ENCODE measurements around the gene MIS18BP1. TPM values are rescaled to one million over a fixed set of nuclear protein-coding genes. Genes with fewer than 3 reads are reported as not detected.

The MIS18BP1 gene
- total and polyA plus RNA-seq, 2 of the 4 experiments (the other 2 are of a cell fraction), result 10.6 to 18.6 TPM

DNA sequence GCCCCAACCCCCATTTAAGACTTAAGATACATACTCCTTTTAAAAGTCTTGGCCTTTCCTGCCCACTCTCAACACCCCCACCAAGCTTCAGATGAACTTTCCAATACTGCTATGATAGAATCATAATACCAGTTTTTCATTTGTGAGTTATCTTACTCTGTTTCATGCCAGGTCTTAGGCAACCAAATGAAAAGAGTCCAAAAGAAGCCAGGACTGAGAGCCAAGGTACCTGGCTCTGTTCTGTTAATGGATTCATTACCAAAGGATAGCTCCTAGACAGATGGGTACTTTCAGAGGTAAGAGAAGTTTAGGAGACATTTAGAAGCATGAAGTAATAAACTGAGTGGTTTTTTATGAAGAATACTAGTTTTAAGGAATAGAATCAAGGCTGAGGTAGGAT is 83.1 kb downstream of the MIS18BP1 start:
- Histone ChIP-seq H3K4ac (ENCODE audit: low read depth, low read length) (no peak overlapping the region), H4K5ac (ENCODE audit: low read depth, low read length) (no peak overlapping the region), H3K79me1 (ENCODE audit: low read depth in 1 of 2, low read length in 2 of 2) (no peaks in the 10 kb centered on the region), H3K27me3 (ENCODE audit: control insufficient read depth, insufficient read depth, low read length) (no peaks in the 10 kb centered on the region), H2AFZ (replicated peaks; ENCODE audit: low read length, poor library complexity) (no peak overlapping the region), H4K91ac (ENCODE audit: insufficient read depth, low read depth, low read length) (no peak overlapping the region), H4K8ac (ENCODE audit: low read depth in 2 of 2, low read length in 2 of 2) (no peak overlapping the region), H3K56ac (ENCODE audit: extremely low read depth, insufficient read depth, low read length) (no peak overlapping the region), H3K9me1 (ENCODE audit: insufficient read depth, low read length) (no peaks in the 10 kb centered on the region), H3K23ac (ENCODE audit: low read depth, low read length) (no peak overlapping the region), H2BK15ac (ENCODE audit: low read depth, low read length) (no peak overlapping the region), H3K9ac (ENCODE audit: low read depth, low read length) (no peak overlapping the region), H3K18ac (ENCODE audit: low read depth, low read length) (no peak overlapping the region), H2BK20ac (ENCODE audit: low read depth, low read length) (no peak overlapping the region), H4K20me1 (ENCODE audit: insufficient read depth, low read length) (no peaks in the 10 kb centered on the region), H3K36me3 (ENCODE audit: control insufficient read depth, insufficient read depth, low read length) (no peaks in the 10 kb centered on the region), H2AK9ac (replicated peaks; ENCODE audit: low read depth, low read length, poor library complexity) (no peak overlapping the region), H3K27ac (ENCODE audit: insufficient read depth, low read length) (no peak overlapping the region), H3K4me1 (ENCODE audit: control insufficient read depth, insufficient read depth, low read length) (no peaks in the 10 kb centered on the region), H3K9me3 (ENCODE audit: control insufficient read depth, insufficient read depth, low read length) (no peaks in the 10 kb centered on the region), H2BK5ac (ENCODE audit: low read depth, low read length, poor library complexity, severe bottlenecking) (no peak overlapping the region), H3K4me2 (ENCODE audit: low read depth, low read length) (no peak overlapping the region), H3K14ac (replicated peaks; ENCODE audit: low read depth, low read length) (no peak overlapping the region), H2AK5ac (ENCODE audit: low read depth, low read length) (no peak overlapping the region), H2BK120ac (ENCODE audit: low read depth, low read length) (no peak overlapping the region), H3K4me3 (ENCODE audit: insufficient read depth, low read depth, low read length) (no peak overlapping the region)
- ATAC-seq (ENCODE audit: low read depth) (no peak), DNase-seq (no peak)
- no TSS peak for BruUV-seq (replicated peaks)
- TF ChIP-seq BHLHE40 (IDR thresholded peaks at IDR 0.05; ENCODE audit: low read depth, low read length) (no peak), RAD21 (IDR thresholded peaks at IDR 0.05; ENCODE audit: low read length) (no peak), FOS (IDR thresholded peaks at IDR 0.05; ENCODE audit: low read depth, low read length) (no peak)
- TF ChIP-seq, protein P1, sequence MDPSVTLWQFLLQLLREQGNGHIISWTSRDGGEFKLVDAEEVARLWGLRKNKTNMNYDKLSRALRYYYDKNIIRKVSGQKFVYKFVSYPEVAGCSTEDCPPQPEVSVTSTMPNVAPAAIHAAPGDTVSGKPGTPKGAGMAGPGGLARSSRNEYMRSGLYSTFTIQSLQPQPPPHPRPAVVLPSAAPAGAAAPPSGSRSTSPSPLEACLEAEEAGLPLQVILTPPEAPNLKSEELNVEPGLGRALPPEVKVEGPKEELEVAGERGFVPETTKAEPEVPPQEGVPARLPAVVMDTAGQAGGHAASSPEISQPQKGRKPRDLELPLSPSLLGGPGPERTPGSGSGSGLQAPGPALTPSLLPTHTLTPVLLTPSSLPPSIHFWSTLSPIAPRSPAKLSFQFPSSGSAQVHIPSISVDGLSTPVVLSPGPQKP (IDR thresholded peaks at IDR 0.05; ENCODE audit: borderline replicate concordance, low read depth, low read length), result no peak
- intact Hi-C loops (cut with micrococcal nuclease), result no loop called here
- ChIA-PET CTCF (no interaction called here), POLR2A (ENCODE audit: unreplicated experiment) (no interaction called here)
- dilution Hi-C loops (cut with HindIII; ENCODE audit: low sequenced_read_pairs, unreplicated experiment), result no loop called here
- in situ Hi-C loops (cut with MboI; ENCODE audit: low sequenced_read_pairs), result no loop called here
